OCI-LY7 (cell line): ENCODE results near the gene SFXN5. TPM values are rescaled to one million over a fixed set of nuclear protein-coding genes. Genes with fewer than 3 reads are reported as not detected.
"Not testable (repeated sequence)": the region's sequence is repeated elsewhere in the genome, so short reads cannot be mapped to it uniquely, and the experiment has no call there.

Experiments
- BruUV-seq: library from RNA; stranded (reverse); fragments of 400-500 nt; replicated peaks from 2 replicates; lab custom pipeline; 2021; lab: Mats Ljungman, UMichigan
- CTCF ChIA-PET: fragments of 300-600 bp; sonication (Branson Sonifier 250); formaldehyde crosslinking; loops from one replicate; lab custom pipeline; 2022; ENCODE audit warnings: antibody characterized with exemption; ENCODE audit not compliant: unreplicated experiment; lab: Charles Lee
- POLR2A ChIA-PET: fragments of 300-600 bp; sonication (Branson Sonifier 250); formaldehyde crosslinking; loops from one replicate; lab custom pipeline; 2022; ENCODE audit warnings: antibody characterized with exemption; lab: Charles Lee
- DNase-seq: peaks from one replicate; pipeline ENCODE4 v3.0.0-alpha.2; 2015; ENCODE audit warnings: low spot score
- H2AFZ ChIP-seq: fragments of 200-600 bp; sonication (generic), shearing (Covaris generic); 2 replicates; pipeline ENCODE4 v1.6.1; 2014; ENCODE audit warnings: mild to moderate bottlenecking, antibody characterized with exemption, low read length, moderate library complexity
- H3K27ac ChIP-seq: fragments of 200-600 bp; sonication (generic); 2 replicates; pipeline ENCODE4 v1.5.1; 2014; ENCODE audit warnings: mixed run types, low read depth, mild to moderate bottlenecking, moderate library complexity, low read length, inconsistent platforms; ENCODE audit not compliant: poor library complexity, severe bottlenecking
- H3K36me3 ChIP-seq: fragments of 200-600 bp; sonication (generic); 2 replicates; pipeline ENCODE4 v1.6.1; 2014; ENCODE audit warnings: mild to moderate bottlenecking, antibody characterized with exemption, low read length, moderate library complexity, mixed read lengths; ENCODE audit not compliant: insufficient read depth
- H3K4me1 ChIP-seq: fragments of 200-600 bp; sonication (generic); 2 replicates; pipeline ENCODE4 v1.5.1; 2014; ENCODE audit warnings: mild to moderate bottlenecking, low read length; ENCODE audit not compliant: insufficient read depth, poor library complexity, severe bottlenecking
- H3K4me2 ChIP-seq: fragments of 200-600 bp; sonication (generic); 2 replicates; pipeline ENCODE4 v1.6.1; 2014; ENCODE audit warnings: mild to moderate bottlenecking, low read length
- H3K4me3 ChIP-seq: fragments of 200-600 bp; sonication (generic); 2 replicates; pipeline ENCODE4 v1.5.1; 2014; ENCODE audit warnings: mild to moderate bottlenecking, low read depth, low read length; ENCODE audit not compliant: poor library complexity, severe bottlenecking
- H3K79me2 ChIP-seq: fragments of 200-600 bp; sonication (generic); 2 replicates; pipeline ENCODE4 v1.6.1; 2016; ENCODE audit warnings: low read depth, mild to moderate bottlenecking, low read length, moderate library complexity, mixed read lengths; ENCODE audit not compliant: insufficient read depth
- H3K9me2 ChIP-seq: fragments of 200-600 bp; sonication (generic); 2 replicates; pipeline ENCODE4 v1.6.1; 2016; ENCODE audit warnings: mild to moderate bottlenecking, low read length, mixed read lengths; ENCODE audit not compliant: insufficient read depth
- H3K9me3 ChIP-seq: fragments of 200-600 bp; sonication (generic); 2 replicates; pipeline ENCODE4 v1.6.1; 2014; ENCODE audit warnings: mild to moderate bottlenecking, mixed run types, low read length, mixed read lengths
- H4K20me1 ChIP-seq: fragments of 200-600 bp; sonication (generic); 2 replicates; pipeline ENCODE4 v1.6.1; 2014; ENCODE audit warnings: mild to moderate bottlenecking, antibody characterized with exemption, low read length, moderate library complexity, mixed read lengths; ENCODE audit not compliant: insufficient read depth
- CTCF ChIP-seq: fragments of 200-600 bp; sonication (generic); conservative IDR thresholded peaks from 2 replicates; pipeline ENCODE4 v1.5.1; 2014; ENCODE audit warnings: mild to moderate bottlenecking, antibody characterized with exemption, low read length, moderate library complexity, mixed read lengths
- EZH2phosphoT487 ChIP-seq: fragments of 200-600 bp; sonication (generic); IDR thresholded peaks from 2 replicates; pipeline ENCODE4 v1.6.1; 2018; ENCODE audit warnings: low read depth, borderline replicate concordance, mild to moderate bottlenecking, mixed run types, antibody characterized with exemption, low read length, moderate library complexity, mixed read lengths
- intact Hi-C: fragments of 100-400 bp; cut with micrococcal nuclease; formaldehyde crosslinking; loops from one replicate; pipeline ENCODE4 v1.10.0; 2022; ENCODE audit not compliant: unreplicated experiment
- total RNA-seq, 2 experiments: library from RNA; depleted of rRNA in 1 of 2; stranded (reverse); fragments of >200 nt in 1 of 2; shearing (Covaris generic) in 1 of 2; gene quantifications; 2 replicates each; pipeline ENCODE4 v1.2.3, GENCODE V29; 2014 to 2022

The SFXN5 gene
- total RNA-seq, 2 experiments from 2014 or later, result 4.5 to 10.5 TPM

- no peaks in the 10 kb centered on the region for H4K20me1 ChIP-seq
- H3K9me3 ChIP-seq, result no peaks in the 10 kb centered on the region
- no TSS peak for BruUV-seq
- no peaks in the 10 kb centered on the region for H3K9me2 ChIP-seq
- ChIA-PET POLR2A (interaction anchor here (0.6 kb wide), 1 partner anchor 61 kb away, joined by 4 read pairs; no protein-coding TSS in a partner anchor), CTCF (no interaction called here)
- TF ChIP-seq CTCF, result no peak
- no peak for TF ChIP-seq EZH2phosphoT487
- intact Hi-C loops, result no loop called here
- no peak overlapping the region for H3K4me3 ChIP-seq
- no peak for DNase-seq
- no peak overlapping the region for H3K4me2 ChIP-seq
- H3K79me2 ChIP-seq, result no peaks in the 10 kb centered on the region
- no peaks in the 10 kb centered on the region for H3K4me1 ChIP-seq
- no peaks in the 10 kb centered on the region for H3K36me3 ChIP-seq
- no peak overlapping the region for H2AFZ ChIP-seq
- H3K27ac ChIP-seq, result no peak overlapping the region
Measured at GRCh38 chr2:73095910-73096309, 24.4 kb upstream of the SFXN5 start.

GRCh38 chr2:73093601-73094218 is 22.2 kb upstream of the SFXN5 start:
- H3K4me2 ChIP-seq, H3K9me3 ChIP-seq, H3K36me3 ChIP-seq, H3K9me2 ChIP-seq, H3K4me1 ChIP-seq, H3K27ac ChIP-seq, intact Hi-C loops, DNase-seq, BruUV-seq, H3K79me2 ChIP-seq, H3K4me3 ChIP-seq, H4K20me1 ChIP-seq, H2AFZ ChIP-seq, CTCF ChIA-PET: not testable (repeated sequence)
- POLR2A ChIA-PET, result interaction anchor here (0.6 to 0.7 kb wide), 2 partner anchors 128 to 298 kb away, joined by 3 read pairs; no protein-coding TSS in a partner anchor

DNA sequence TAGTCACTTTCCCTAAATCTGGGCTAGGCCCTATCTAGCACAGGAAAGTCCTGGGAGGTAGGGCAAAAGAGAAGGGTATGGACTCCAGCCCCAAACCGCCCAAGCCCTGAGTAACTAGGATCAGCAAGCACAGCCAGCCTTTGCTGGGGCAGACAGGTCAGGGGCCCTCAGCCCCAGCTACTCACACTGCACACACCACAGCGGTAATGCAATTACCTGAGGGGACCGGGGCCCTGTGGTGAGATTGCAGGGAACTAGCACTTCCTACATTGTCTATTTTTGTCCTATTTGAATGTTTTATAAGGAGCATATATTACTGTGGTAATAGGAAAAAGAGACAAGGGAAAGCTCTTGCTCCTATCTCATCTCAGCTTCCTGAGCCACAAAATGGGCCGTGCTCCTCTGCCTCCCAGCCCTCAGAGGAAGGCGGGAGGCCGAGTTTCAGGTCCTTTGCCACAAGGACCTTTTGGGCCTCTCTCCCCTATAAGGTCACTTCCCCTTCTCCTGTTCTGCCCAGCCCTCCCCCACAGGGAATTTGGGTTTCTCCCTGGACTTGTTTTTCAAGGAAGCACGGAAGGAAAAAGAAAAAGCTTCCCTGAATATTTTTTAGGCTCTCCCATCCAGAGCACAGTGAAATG is 20.8 kb upstream of the SFXN5 start:
- Histone ChIP-seq H3K4me3 (no peak overlapping the region), H3K79me2 (no peaks in the 10 kb centered on the region), H4K20me1 (no peaks in the 10 kb centered on the region), H3K36me3 (no peaks in the 10 kb centered on the region), H3K9me2 (no peaks in the 10 kb centered on the region), H3K4me2 (no peak overlapping the region), H3K9me3 (no peaks in the 10 kb centered on the region), H3K4me1 (no peaks in the 10 kb centered on the region), H3K27ac (no peak overlapping the region), H2AFZ (no peak overlapping the region)
- ChIA-PET POLR2A (no interaction called here), CTCF (no interaction called here)
- no peak for TF ChIP-seq EZH2phosphoT487
- TF ChIP-seq CTCF, result no peak
- DNase-seq, result no peak
- intact Hi-C loops, result no loop called here
- BruUV-seq, result no TSS peak
